Activated gamma-delta T cell treated with anti-CD3 and anti-CD28 coated beads, Interleukin-2, amount 50 U/mL, for 16 hours (primary cell): ENCODE data around the gene SCP2.
"Not testable (repeated sequence)": the region's sequence is repeated elsewhere in the genome, so short reads cannot be mapped to it uniquely, and the experiment has no call there.

Experiments
- DNase-seq: peaks from one replicate; pipeline ENCODE4 v3.0.0-alpha.2; 2020; ENCODE audit warnings: low read depth

SCP2 gene

GRCh38 chr1:52969234-52969633 lies 42.2 kb downstream of the SCP2 start:
- not testable (repeated sequence) for DNase-seq

GRCh38 chr1:52970149-52970548 lies 43.1 kb downstream of the SCP2 start:
- no peak for DNase-seq

GRCh38 chr1:52973841-52974240 lies 46.8 kb downstream of the SCP2 start:
- DNase-seq: no peak

- DNase-seq: no peak
Observed at GRCh38 chr1:52976183-52977035, 49.3 kb downstream of the SCP2 start.

- DNase-seq: no peak
Observed at GRCh38 chr1:52978045-52978444, 51.0 kb downstream of the SCP2 start.

GRCh38 chr1:52992733-52993132 lies 65.7 kb downstream of the SCP2 start:
- DNase-seq: not testable (repeated sequence)

- DNase-seq: no peak
Observed at GRCh38 chr1:52994656-52995055, 67.6 kb downstream of the SCP2 start.

- no peak for DNase-seq
Observed at GRCh38 chr1:52996653-52997052, 69.6 kb downstream of the SCP2 start.

- no peak for DNase-seq
Observed at GRCh38 chr1:53001128-53001527, 74.1 kb downstream of the SCP2 start.

GRCh38 chr1:53006612-53007011 lies 79.5 kb downstream of the SCP2 start:
- not testable (repeated sequence) for DNase-seq

GRCh38 chr1:53010247-53010646 lies 83.2 kb downstream of the SCP2 start:
- DNase-seq: not testable (repeated sequence)

GRCh38 chr1:53011175-53011574 lies 84.1 kb downstream of the SCP2 start:
- no peak for DNase-seq

- peak; percentile 64 for DNase-seq
Observed at GRCh38 chr1:53014791-53015507, 87.9 kb downstream of the SCP2 start.

GRCh38 chr1:53015508-53015860 lies 88.4 kb downstream of the SCP2 start:
- no peak for DNase-seq

GRCh38 chr1:53016705-53017104 lies 89.6 kb downstream of the SCP2 start:
- no peak for DNase-seq

GRCh38 chr1:53020588-53020987 lies 93.5 kb downstream of the SCP2 start:
- no peak for DNase-seq

GRCh38 chr1:53022179-53022578 lies 95.1 kb downstream of the SCP2 start:
- DNase-seq: no peak

- no peak for DNase-seq
Observed at GRCh38 chr1:53023546-53023945, 96.5 kb downstream of the SCP2 start.

- no peak for DNase-seq
Observed at GRCh38 chr1:53024117-53024516, 97.0 kb downstream of the SCP2 start.

- no peak for DNase-seq
Observed at GRCh38 chr1:53025034-53025768, 98.1 kb downstream of the SCP2 start.

- DNase-seq: no peak
Observed at GRCh38 chr1:53025769-53026112, 98.7 kb downstream of the SCP2 start.

- no peak for DNase-seq
Observed at GRCh38 chr1:53026254-53026653, 99.2 kb downstream of the SCP2 start.

- no peak for DNase-seq
Observed at GRCh38 chr1:53031732-53032131, 104.7 kb downstream of the SCP2 start.
